ENCODE measurements around the gene KAT8.

The KAT8 gene

DNA sequence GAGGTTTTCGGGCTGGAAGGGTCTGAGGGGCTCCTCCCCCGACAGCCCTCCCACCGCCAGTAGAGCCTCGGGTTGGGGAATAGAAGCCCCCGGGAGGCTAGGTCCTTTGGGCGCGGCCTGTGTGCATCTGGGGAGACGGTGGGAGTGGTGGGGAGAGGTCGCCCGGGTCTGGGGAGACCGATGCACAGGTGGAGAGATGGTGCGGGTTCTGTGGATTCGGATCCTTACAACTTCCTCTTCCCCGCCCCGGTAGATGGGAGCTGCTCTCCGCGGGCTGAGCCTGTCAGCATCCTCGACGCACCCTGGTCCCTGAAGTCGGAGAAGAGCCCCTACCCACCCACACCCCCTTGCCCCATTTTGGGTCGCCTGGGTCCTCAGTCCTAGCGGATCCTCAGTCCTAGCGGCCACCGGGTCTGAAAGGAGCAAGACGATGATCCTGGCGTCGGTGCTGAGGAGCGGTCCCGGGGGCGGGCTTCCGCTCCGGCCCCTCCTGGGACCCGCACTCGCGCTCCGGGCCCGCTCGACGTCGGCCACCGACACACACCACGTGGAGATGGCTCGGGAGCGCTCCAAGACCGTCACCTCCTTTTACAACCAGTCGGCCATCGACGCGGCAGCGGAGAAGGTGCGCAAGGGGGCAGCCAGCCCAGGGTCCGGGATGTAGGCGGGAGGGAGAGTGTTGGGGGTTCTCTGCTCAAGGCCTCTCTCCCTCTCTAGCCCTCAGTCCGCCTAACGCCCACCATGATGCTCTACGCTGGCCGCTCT, 8.5 kb upstream of the KAT8 start:
- H3K4me3 ChIP-seq (ENCODE audit: low read length) = peak overlapping the region; percentile 78
- H3K9me3 ChIP-seq (ENCODE audit: control insufficient read depth, insufficient read depth, low read length) = no peaks in the 10 kb centered on the region
- DNase-seq (ENCODE audit: low read depth, low spot score) = no peak
- H3K27me3 ChIP-seq (ENCODE audit: control insufficient read depth, insufficient read depth, low read length) = no peaks in the 10 kb centered on the region
- H3K27ac ChIP-seq (ENCODE audit: low read length) = no peak overlapping the region
- H3K4me1 ChIP-seq (ENCODE audit: control insufficient read depth, insufficient read depth, low read length) = peaks cover 4% of the 10 kb centered on the region
- no CpG with 5 or more reads among the region's 57 CpGs for WGBS (ENCODE audit: insufficient coverage, insufficient read length)
- H3K36me3 ChIP-seq (ENCODE audit: control insufficient read depth, insufficient read depth, low read length) = peaks cover 7% of the 10 kb centered on the region

DNA sequence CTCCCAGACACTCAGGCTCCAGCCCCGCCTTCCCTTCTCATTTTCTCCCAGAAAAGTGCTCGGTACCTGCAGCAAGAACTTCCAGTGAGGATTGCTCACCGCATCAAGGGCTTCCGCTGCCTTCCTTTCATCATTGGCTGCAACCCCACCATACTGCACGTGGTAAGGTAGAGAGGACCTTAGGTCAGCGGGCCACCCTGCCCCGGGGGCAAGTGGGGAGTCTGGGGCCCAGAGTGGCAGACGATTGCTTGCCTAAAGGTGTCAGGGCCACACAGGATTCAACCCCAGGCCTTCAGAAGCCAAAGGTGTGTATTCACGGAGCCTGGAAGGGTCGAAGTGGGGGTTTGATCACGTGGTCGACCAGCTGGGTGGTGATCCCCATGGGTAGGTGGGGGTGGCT, 7.8 kb upstream of the KAT8 start:
- peaks cover 4% of the 10 kb centered on the region for H3K4me1 ChIP-seq (ENCODE audit: control insufficient read depth, insufficient read depth, low read length)
- H3K4me3 ChIP-seq (ENCODE audit: low read length) = no peak overlapping the region
- no CpG with 5 or more reads among the region's 12 CpGs for WGBS (ENCODE audit: insufficient coverage, insufficient read length)
- peaks cover 7% of the 10 kb centered on the region for H3K36me3 ChIP-seq (ENCODE audit: control insufficient read depth, insufficient read depth, low read length)
- H3K27ac ChIP-seq (ENCODE audit: low read length) = no peak overlapping the region
- no peaks in the 10 kb centered on the region for H3K9me3 ChIP-seq (ENCODE audit: control insufficient read depth, insufficient read depth, low read length)
- DNase-seq (ENCODE audit: low read depth, low spot score) = no peak
- no peaks in the 10 kb centered on the region for H3K27me3 ChIP-seq (ENCODE audit: control insufficient read depth, insufficient read depth, low read length)

DNA sequence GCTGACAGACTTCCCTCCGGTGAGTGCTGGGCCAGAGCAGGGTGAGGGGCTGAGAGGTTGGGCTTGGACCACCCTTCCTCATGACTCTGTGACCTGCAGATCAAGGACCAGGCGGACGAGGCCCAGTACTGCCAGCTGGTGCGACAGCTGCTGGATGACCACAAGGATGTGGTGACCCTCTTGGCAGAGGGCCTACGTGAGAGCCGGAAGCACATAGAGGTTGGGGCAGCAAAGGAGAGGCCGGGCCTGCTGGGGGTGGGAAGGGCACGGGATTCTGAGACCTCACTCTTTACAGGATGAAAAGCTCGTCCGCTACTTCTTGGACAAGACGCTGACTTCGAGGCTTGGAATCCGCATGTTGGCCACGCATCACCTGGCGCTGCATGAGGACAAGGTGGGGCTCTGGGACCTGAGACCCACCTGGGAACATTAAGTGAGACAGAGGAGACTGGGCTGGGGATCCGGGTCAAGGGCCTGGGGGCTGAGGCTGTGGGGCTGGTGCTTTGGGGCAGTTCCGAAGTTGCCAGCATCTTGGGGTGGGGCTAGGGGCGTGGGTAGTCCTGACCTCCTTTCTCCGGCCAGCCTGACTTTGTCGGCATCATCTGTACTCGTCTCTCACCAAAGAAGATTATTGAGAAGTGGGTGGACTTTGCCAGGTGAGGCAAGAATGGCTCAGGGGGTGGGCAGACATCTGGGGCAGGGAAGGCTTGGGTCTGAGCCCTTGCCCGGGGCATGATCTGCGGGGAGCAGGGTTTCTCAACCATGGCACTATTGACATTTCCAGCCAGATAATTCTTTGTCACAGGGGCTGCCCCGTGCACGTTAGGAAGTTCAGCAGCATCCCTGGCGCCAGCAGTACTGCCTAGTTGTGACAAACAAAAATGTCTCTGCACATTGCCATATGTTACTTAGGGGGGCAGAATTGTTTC, 7.1 kb upstream of the KAT8 start:
- Histone ChIP-seq H3K27ac (ENCODE audit: low read length) (no peak overlapping the region), H3K4me1 (ENCODE audit: control insufficient read depth, insufficient read depth, low read length) (peaks cover 4% of the 10 kb centered on the region), H3K4me3 (ENCODE audit: low read length) (no peak overlapping the region), H3K9me3 (ENCODE audit: control insufficient read depth, insufficient read depth, low read length) (no peaks in the 10 kb centered on the region), H3K36me3 (ENCODE audit: control insufficient read depth, insufficient read depth, low read length) (peaks cover 7% of the 10 kb centered on the region), H3K27me3 (ENCODE audit: control insufficient read depth, insufficient read depth, low read length) (no peaks in the 10 kb centered on the region)
- no peak for DNase-seq (ENCODE audit: low read depth, low spot score)
- no CpG with 5 or more reads among the region's 26 CpGs for WGBS (ENCODE audit: insufficient coverage, insufficient read length)

DNA sequence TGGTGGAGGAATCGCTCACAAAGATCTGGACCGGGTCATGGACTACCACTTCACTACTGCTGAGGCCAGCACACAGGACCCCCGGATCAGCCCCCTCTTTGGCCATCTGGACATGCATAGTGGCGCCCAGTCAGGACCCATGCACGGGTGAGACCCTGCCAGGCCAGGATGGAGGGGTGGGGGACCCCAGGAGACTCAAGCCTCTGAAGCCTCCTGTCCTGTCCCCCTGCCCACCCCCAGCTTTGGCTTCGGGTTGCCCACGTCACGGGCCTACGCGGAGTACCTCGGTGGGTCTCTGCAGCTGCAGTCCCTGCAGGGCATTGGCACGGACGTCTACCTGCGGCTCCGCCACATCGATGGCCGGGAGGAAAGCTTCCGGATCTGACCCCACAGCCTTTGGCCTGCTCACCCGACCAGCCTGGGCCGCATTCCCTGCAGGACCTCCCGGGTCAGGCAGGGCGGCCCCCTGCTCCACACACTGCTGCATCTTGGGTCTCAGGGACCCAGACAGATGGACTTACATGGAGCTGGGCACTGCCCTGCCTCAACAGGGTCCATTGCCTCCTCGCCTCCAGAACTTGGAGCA, 5.5 kb upstream of the KAT8 start:
- peaks cover 7% of the 10 kb centered on the region for H3K36me3 ChIP-seq (ENCODE audit: control insufficient read depth, insufficient read depth, low read length)
- H3K27me3 ChIP-seq (ENCODE audit: control insufficient read depth, insufficient read depth, low read length) = no peaks in the 10 kb centered on the region
- H3K4me3 ChIP-seq (ENCODE audit: low read length) = no peak overlapping the region
- no peak for DNase-seq (ENCODE audit: low read depth, low spot score)
- H3K4me1 ChIP-seq (ENCODE audit: control insufficient read depth, insufficient read depth, low read length) = 0 out of 2 replicates have a peak, but pooled peaks cover 2% of the 10 kb centered on the region
- H3K27ac ChIP-seq (ENCODE audit: low read length) = no peak overlapping the region
- H3K9me3 ChIP-seq (ENCODE audit: control insufficient read depth, insufficient read depth, low read length) = no peaks in the 10 kb centered on the region
- WGBS (ENCODE audit: insufficient coverage, insufficient read length) = no CpG with 5 or more reads among the region's 23 CpGs

DNA sequence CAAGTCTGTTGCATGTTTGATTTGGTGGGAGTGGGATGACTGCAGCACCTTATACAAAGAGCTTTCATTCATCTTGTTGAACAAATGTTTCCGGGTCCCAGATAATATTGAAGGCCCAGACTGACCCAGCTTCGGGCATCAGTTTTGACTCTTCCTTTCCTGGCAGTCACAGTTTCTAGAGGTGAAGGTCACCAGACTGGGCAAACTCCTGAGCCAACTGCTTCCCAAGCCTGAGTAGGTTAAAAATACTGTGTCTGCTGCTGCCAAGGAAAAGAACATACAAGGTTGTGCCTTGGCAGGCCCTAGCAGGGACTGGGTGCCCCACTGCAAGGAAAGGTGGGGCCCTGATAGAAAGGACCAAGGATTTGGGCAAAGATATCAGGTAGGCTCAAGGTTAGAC, 4.8 kb upstream of the KAT8 start:
- Histone ChIP-seq H3K9me3 (ENCODE audit: control insufficient read depth, insufficient read depth, low read length) (no peaks in the 10 kb centered on the region), H3K27ac (ENCODE audit: low read length) (no peak overlapping the region), H3K36me3 (ENCODE audit: control insufficient read depth, insufficient read depth, low read length) (peaks cover 7% of the 10 kb centered on the region), H3K4me1 (ENCODE audit: control insufficient read depth, insufficient read depth, low read length) (0 out of 2 replicates have a peak, but pooled peaks cover 2% of the 10 kb centered on the region), H3K27me3 (ENCODE audit: control insufficient read depth, insufficient read depth, low read length) (no peaks in the 10 kb centered on the region), H3K4me3 (ENCODE audit: low read length) (no peak overlapping the region)
- DNase-seq (ENCODE audit: low read depth, low spot score) = no peak
- WGBS (ENCODE audit: insufficient coverage, insufficient read length) = no CpG with 5 or more reads among the region's 2 CpGs

DNA sequence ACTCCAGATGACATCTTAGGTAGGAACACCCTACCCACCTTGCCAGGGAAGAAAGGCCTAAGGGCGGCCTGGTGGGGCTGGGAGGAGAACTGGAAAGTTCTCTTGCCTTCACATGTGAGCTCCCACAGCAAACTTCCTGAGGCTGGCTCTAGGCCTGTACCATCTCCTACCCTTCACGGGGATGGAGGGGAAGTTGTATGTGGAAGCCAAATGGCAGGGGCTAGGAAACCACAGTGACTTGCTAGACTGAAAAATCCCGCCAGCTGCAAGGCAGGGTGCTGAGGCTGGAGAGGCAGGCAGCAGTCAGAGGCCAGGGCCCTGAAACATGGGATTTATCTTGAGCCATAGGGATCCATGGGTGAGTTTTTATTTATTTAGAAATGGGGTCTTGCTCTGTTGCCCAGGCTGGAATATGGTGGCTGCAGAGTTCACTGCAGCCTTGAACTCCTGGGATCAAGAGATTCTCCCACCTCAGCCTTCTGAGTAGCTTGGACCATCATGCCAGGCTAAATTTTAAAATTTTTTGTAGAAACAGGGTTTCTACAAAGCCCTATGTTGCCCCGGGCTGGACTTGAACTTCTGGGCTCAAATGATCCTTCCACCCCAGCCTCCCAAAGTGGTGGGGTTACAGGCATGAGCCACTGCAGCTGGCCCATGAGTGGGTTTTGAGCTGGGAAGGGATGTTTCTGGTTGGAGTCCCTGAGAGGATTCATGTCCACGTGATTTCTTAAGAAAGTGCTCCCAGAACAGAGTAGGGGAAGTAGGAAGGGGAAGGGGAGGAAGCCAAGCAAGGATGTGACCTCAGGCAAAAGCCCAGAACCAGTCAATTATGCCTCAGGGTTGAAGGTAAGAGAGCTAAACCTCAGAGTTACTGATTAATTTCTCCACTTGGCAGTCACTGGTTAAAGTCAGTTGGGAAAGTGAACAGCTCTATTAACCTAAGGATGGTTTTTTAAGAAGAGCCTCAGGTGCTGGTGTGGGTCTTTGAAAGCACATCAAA, 4.0 kb upstream of the KAT8 start:
- no peak for DNase-seq (ENCODE audit: low read depth, low spot score)
- Histone ChIP-seq H3K27ac (ENCODE audit: low read length) (no peak overlapping the region), H3K4me3 (ENCODE audit: low read length) (no peak overlapping the region), H3K9me3 (ENCODE audit: control insufficient read depth, insufficient read depth, low read length) (no peaks in the 10 kb centered on the region), H3K36me3 (ENCODE audit: control insufficient read depth, insufficient read depth, low read length) (peaks cover 7% of the 10 kb centered on the region), H3K27me3 (ENCODE audit: control insufficient read depth, insufficient read depth, low read length) (no peaks in the 10 kb centered on the region), H3K4me1 (ENCODE audit: control insufficient read depth, insufficient read depth, low read length) (0 out of 2 replicates have a peak, but pooled peaks cover 2% of the 10 kb centered on the region)
- no CpG with 5 or more reads among the region's 5 CpGs for WGBS (ENCODE audit: insufficient coverage, insufficient read length)

DNA sequence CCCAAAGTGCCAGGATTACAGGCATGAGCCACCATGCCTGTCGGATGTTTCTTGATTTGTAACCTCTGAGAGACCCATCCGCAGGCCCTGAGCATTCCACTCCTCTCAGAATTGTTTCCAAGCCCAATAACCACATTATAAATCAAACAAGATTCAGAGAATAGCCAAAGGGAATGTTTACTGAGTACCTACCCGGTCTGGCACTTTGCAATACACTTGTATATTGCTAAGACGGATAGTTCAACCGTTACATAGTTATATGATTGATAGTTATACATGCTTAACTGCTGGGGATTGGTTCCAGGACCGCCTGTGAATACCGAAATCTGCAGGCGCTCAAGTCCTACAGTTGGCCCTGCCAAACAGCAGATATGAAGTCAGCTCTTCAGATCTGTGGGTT, 3.0 kb upstream of the KAT8 start:
- Histone ChIP-seq H3K27ac (ENCODE audit: low read length) (no peak overlapping the region), H3K9me3 (ENCODE audit: control insufficient read depth, insufficient read depth, low read length) (no peaks in the 10 kb centered on the region), H3K4me3 (ENCODE audit: low read length) (no peak overlapping the region), H3K27me3 (ENCODE audit: control insufficient read depth, insufficient read depth, low read length) (no peaks in the 10 kb centered on the region), H3K4me1 (ENCODE audit: control insufficient read depth, insufficient read depth, low read length) (no peaks in the 10 kb centered on the region), H3K36me3 (ENCODE audit: control insufficient read depth, insufficient read depth, low read length) (peaks cover 7% of the 10 kb centered on the region)
- no peak for DNase-seq (ENCODE audit: low read depth, low spot score)
- WGBS (ENCODE audit: insufficient coverage, insufficient read length) = no CpG with 5 or more reads among the region's 8 CpGs

DNA sequence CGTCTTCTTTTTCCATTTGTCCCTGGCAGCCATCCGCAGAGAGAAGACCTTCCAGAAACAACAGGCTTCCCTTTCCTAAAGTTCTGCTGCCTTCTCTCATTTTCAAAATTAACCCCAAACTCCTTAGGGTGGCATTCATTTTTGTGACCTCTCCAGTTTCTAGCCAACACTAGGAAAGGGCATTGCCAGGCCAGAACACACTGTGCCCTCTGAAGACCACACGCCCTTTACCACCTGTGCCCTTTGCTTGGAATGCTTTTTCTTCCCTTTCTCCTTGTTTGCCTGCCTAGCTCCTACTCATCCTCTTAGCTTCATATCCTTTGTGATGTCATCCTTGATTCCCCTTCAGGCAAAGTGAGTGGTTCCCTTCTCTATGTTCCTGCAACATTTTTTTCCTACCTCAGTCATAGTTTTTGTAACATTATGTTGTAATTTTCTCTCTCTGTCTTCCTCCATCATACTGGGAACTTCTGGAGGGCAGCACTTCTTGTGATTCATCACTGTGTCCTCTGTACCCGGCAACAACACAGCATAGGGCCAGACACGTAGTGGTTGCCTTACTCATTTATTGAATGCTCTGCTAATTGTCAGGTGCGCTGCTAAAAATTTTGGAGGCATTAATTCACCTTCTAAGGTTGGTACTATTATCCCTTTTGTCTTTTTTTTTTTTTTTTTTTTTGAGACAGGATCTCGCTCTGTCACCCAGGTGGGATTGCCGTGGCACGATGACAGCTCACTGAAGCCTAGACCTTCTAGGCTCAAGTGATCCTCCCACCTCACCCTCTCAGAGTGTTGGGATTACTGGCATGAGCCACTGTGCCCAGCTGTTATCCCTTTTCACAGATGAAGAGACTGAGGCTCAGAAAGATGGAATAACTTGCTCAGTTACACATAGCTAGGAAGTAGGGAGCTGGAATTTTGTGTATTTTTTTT, 1.0 kb downstream of the KAT8 start:
- H3K27me3 ChIP-seq (ENCODE audit: control insufficient read depth, insufficient read depth, low read length) = no peaks in the 10 kb centered on the region
- H3K27ac ChIP-seq (ENCODE audit: low read length) = no peak overlapping the region
- no CpG with 5 or more reads among the region's 9 CpGs for WGBS (ENCODE audit: insufficient coverage, insufficient read length)
- H3K4me3 ChIP-seq (ENCODE audit: low read length) = peak overlapping the region; percentile 39; the same call in 1 of the 2 replicates
- DNase-seq (ENCODE audit: low read depth, low spot score) = no peak
- peaks cover 10% of the 10 kb centered on the region; the same call in 1 of the 2 replicates for H3K36me3 ChIP-seq (ENCODE audit: control insufficient read depth, insufficient read depth, low read length)
- no peaks in the 10 kb centered on the region for H3K4me1 ChIP-seq (ENCODE audit: control insufficient read depth, insufficient read depth, low read length)
- H3K9me3 ChIP-seq (ENCODE audit: control insufficient read depth, insufficient read depth, low read length) = no peaks in the 10 kb centered on the region

DNA sequence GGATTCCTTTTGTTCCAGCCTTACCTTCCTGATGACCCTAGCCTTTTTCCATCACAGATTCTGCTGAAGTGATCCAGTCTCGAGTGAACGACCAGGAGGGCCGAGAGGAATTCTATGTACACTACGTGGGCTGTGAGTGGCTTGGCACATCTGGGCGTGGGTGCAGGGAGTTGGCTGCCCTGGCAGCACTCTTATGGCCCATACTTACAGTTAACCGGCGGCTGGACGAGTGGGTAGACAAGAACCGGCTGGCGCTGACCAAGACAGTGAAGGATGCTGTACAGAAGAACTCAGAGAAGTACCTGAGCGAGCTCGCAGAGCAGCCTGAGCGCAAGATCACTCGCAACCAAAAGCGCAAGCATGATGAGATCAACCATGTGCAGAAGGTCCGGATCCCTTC, 2.7 kb downstream of the KAT8 start:
- peaks cover 10% of the 10 kb centered on the region; the same call in 1 of the 2 replicates for H3K36me3 ChIP-seq (ENCODE audit: control insufficient read depth, insufficient read depth, low read length)
- no peak overlapping the region for H3K4me3 ChIP-seq (ENCODE audit: low read length)
- no CpG with 5 or more reads among the region's 16 CpGs for WGBS (ENCODE audit: insufficient coverage, insufficient read length)
- no peaks in the 10 kb centered on the region for H3K27me3 ChIP-seq (ENCODE audit: control insufficient read depth, insufficient read depth, low read length)
- H3K4me1 ChIP-seq (ENCODE audit: control insufficient read depth, insufficient read depth, low read length) = no peaks in the 10 kb centered on the region
- no peak for DNase-seq (ENCODE audit: low read depth, low spot score)
- no peak overlapping the region for H3K27ac ChIP-seq (ENCODE audit: low read length)
- no peaks in the 10 kb centered on the region for H3K9me3 ChIP-seq (ENCODE audit: control insufficient read depth, insufficient read depth, low read length)

Data from iPS DF 6.9 (cell line).